ENCODE results near the gene IGFBP3.
"Not testable (repeated sequence)": the region's sequence is repeated elsewhere in the genome, so short reads cannot be mapped to it uniquely, and the experiment has no call there.

Gene IGFBP3, protein sequence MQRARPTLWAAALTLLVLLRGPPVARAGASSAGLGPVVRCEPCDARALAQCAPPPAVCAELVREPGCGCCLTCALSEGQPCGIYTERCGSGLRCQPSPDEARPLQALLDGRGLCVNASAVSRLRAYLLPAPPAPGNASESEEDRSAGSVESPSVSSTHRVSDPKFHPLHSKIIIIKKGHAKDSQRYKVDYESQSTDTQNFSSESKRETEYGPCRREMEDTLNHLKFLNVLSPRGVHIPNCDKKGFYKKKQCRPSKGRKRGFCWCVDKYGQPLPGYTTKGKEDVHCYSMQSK

GRCh38 chr7:45920502-45921380, at the start of gene IGFBP3:
Gene IGFBP3 (minus strand): TSS chr7:45921272. CDS start chr7:45921140, 132 bp downstream.
- DNase-seq: no peak

DNA sequence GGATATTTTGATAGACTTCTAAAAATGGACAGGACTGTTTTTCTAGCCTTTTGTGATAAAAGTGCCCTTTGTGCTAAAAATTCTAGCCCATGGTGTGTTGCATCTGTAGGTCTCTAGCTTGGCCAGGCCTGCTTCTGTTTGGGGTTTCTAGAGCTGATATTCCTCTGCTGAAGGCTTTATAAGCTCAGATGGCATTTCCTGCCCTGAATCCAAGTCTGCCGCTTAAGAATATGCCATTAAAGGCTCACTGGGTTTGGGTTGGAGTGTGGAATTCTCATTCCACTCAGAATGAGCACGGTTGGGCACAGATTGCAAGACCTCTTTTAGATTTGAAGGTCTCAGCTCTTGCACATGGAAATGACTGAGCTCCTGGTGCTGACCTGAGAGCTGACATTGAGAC, 49.4 kb upstream of the IGFBP3 start:
- DNase-seq: no peak

DNA sequence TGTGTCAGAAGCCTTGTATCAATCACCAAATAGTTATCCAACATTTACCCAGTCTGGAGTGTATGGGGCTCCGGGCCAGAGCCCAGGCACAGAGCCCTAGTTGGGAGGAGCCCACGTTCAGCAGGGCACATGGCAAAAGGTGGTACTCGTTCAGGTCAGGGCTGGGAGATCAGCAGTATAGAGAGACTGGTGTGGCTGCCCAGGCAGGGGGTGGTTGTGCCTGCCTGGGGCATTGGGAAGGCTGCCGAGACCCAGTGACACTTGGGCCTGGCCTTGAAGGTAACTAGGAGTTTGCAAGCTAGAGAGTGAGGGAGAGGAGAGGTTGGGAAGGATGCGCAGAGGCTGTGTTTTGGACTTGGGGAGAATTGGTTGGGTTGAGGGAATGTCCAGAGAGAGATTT, 48.9 kb upstream of the IGFBP3 start:
- no peak for DNase-seq

DNA sequence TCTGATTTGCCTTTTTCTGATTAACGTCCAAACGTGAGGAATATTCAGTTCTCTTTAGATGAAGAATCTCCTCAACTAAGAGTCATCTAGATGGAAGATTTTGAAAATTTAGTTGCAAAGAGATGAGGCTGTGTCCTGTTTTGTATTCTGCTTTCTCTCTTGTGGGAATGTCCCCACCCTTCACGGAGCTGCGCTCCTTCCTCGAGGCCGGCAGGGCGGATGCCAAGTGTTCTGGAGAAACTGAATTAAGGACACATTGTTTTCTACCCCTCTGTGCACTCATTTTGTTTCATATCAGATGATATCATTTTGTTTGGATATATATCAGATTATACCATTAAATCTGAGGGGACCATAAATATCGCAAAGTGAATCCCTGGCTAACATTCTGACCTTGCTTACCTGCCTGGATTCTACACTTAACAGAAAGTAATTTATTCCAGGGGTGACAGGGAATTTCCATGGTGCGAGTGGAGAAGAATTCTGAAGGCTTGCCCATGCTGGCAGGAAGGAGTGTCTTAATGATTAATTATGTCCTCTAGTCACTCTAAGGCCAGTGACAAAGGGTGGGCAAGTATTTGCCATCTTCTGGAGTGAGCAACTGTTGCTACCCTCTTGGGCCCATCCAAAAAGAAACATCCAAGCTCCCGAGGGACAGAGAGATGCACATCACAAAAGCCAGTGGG, 47.9 kb upstream of the IGFBP3 start:
- DNase-seq: no peak

DNA sequence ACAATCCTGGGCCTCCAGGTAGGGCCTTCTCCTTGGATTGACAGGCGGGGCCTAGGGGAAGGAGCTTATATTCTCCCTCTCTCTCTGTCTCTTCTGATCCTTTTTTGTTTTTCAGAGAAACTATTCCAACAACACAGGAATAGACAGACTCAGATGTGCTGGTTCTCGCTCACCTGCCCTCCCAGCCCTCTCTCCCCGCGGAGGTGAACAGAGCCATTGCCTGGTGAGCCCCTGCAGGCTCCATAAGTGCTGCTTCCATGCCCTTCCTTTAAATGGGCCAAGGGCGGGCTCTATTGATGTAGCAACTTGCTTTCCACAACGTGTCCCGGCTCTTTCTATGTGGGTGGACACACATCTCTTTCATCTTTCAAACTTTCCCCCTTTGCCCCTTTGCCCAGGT, 47.2 kb upstream of the IGFBP3 start:
- DNase-seq: no peak

DNA sequence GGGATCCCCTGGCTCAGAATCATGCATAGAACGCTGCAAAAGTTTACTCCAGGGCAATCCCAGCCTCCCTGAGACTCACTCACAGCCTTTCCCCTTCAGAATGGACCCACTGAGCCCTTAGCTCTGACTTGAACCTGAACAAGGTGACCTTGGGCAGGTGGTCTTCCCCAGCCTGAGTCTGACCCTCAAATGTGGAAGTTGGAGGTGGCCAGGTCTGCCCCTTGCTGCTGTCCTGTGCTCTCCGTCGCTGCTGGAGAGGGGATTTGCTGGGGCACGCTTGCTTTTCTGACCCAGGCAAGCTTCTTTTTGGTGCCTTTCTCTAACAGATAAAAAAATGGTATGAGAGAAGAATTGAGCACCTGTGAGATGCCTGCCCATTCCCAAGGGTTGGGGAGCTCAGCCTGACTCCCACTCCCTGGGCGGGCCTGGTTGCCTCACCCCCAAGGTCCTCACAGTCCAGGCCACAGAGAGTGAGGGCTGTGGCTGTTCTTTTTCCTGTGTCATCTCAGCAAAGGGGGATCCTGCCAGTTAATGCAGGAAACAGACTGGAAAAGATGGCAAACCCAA, 46.6 kb upstream of the IGFBP3 start:
- no peak for DNase-seq

GRCh38 chr7:45962861-45963260, 41.8 kb upstream of the IGFBP3 start:
- no peak for DNase-seq

GRCh38 chr7:45957721-45958120, 36.6 kb upstream of the IGFBP3 start:
- no peak for DNase-seq

GRCh38 chr7:45955286-45955685, 34.2 kb upstream of the IGFBP3 start:
- no peak for DNase-seq

DNA sequence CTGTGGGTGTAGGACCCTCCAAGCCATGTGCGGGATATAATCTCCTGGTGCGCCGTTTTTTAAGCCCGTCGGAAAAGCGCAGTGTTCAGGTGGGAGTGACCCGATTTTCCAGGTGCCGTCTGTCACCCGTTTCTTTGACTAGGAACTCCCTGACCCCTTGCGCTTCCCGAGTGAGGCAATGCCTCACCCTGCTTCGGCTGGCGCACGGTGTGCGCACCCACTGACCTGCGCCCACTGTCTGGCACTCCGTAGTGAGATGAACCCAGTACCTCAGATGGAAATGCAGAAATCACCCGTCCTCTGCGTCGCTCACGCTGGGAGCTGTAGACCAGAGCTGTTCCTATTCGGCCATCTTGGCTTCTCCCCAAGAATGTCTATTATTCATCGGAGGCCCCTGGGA, 32.0 kb upstream of the IGFBP3 start:
- DNase-seq: not testable (repeated sequence)

DNA sequence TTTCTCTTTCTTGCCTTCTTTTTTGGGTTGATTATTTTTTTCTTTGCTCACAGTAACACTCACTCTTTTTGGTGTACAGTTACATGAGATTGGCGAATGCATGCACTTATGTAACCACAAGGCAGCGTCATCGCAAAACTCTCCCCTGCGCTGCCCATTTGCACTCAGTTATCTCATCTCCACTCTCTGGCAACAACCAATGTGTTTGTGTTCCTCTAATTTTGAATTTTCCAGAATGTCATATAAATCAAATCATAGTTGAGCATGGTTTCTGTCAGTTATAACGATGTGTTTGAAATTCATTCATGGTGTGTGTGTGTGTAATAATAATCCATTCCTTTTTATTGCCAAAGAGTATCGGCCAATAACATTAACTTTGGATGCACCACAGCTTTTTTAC, 23.0 kb upstream of the IGFBP3 start:
- DNase-seq: no peak

GRCh38 chr7:45940939-45941338, 19.9 kb upstream of the IGFBP3 start:
- no peak for DNase-seq

- peak; percentile 37 for DNase-seq
Measured at GRCh38 chr7:45940237-45940781, 19.2 kb upstream of the IGFBP3 start.

GRCh38 chr7:45939574-45939973, 18.5 kb upstream of the IGFBP3 start:
- DNase-seq: no peak

DNA sequence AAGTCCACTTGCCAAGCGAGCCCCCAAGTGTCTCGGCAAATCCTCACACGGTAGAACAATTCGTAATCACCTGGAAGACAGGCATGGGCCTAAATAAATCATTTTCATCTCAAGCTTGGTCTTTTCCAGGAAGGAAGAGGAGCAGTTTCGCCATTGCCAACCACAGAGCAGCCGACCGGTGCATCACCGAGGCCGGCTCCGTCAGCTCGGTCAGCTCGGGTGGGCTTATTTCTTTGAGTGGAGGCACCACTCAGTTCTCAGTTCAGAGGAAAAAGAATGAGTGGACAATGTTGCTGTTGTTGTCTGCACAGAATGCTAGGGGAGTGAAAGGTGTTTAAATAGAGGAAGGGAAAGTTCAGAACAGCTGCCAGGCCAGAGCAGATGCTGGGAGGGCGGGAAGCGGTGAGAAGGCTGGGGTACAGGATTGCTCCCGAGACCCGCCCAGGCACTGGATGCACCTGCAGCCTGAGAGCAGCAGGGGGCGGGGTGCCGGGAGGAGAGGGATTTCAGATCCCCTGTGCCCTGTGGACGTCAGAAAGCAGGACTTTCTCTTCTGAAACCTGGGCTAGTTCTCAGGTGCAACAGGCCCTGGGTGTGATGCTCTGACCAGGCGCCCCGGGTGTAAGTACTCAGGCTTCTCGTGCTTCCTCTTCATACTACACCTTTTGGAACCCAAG, 17.7 kb upstream of the IGFBP3 start:
- peak; percentile 15 for DNase-seq

DNA sequence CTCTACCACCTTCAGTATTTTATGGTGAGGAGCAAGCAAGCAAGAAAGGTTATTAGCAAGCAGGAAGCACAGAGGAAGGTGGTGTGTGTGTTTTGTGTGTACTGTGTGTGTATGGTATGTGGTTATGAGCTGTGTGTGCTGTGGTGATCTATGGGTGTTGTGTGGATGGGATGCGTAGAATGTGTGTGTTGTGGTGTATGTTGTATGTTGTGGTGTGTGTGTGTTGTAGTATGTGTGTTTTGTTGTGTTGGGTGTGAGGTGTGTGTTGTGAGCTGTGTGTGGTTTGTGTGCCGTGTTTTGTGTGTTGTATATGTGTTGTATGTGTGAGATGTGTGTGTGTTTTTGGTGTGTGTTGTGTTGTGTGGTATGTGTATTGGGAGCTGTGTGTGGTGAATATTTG, 16.8 kb upstream of the IGFBP3 start:
- no peak for DNase-seq

DNA sequence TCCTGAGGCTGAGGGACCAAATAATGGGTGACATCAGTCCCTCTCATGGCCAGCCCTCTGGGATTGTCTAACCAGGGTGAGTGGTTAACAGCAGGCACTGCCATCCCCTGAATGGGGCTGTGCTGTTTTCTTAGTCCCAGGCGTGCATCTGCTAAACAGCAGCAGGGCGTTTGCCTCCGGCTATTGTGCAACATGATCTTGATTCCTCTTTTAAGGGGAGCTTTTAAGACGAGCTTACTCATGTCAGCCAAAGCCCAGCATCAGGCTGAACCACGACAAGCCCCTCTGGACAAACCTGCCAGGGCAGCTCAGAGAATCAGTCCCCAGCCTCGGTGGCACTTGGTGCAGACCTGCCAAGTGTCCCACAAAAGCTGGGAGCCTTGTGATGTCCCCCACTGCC, 16.2 kb upstream of the IGFBP3 start:
- DNase-seq: peak; percentile 88

- DNase-seq: no peak
Measured at GRCh38 chr7:45930967-45931366, 9.9 kb upstream of the IGFBP3 start.

- DNase-seq: no peak
Measured at GRCh38 chr7:45927721-45928120, 6.6 kb upstream of the IGFBP3 start.

DNA sequence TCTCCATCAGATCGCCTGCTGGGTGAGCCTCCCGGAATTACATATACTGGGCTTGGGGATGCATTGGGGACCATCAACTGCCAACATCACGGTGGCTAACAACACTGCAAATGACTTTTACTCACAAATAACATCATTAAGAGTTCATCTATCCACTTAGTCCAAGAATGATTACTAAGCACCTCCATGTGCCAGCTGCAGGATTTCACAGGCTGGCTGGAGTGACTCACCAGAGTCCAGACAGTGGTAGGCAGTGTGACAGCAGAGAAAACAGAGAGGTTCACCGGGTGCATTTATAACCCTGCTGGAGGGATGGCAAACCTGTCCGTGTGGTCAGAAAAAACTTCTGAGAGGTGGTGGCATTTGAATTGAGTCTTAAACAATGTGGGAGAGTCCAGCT, 3.2 kb upstream of the IGFBP3 start:
- DNase-seq: no peak

DNA sequence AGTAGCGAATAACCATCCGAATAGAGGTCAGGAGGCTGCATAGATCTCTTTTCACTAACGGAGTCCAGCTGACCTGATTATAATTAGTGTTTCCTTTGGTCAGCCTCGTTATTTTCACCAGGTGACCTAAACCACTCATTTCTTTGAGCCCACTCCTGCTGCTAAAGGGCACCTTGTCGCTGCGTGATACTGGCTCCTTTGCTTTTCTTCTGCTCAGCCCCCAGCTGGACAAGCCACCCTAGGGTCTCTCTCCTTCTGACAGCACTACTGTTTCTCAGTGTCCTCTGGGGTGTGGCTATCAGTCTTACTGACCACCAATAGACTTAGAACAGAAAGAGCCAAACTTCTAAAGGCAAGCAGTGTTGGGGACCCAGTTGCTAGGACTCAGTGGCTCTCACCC, 2.7 kb upstream of the IGFBP3 start:
- DNase-seq: no peak

DNA sequence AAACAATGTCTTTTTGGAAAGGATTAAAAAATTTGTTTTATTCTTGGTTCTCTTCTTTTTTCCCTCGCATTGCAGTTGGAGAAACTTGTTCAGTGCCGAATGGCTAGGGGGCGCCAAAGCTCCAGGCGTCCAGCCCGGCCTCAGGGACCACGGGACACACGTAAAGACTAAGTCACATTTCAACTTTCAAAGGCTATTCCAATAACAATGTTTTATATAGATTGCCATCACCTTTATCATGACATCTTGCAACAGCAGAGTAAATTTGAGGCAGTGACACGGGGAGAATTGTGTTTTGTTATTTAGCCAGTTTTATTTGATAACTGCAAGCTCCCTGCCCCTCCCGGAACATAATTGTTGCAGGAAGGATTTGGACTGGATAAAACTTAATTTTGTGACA, 2.2 kb upstream of the IGFBP3 start:
- peak; percentile 24 for DNase-seq

- no peak for DNase-seq
Measured at GRCh38 chr7:45922810-45923209, 1.7 kb upstream of the IGFBP3 start.
